H1 (cell line): ENCODE data around the gene LCAT. TPM values are rescaled to one million over a fixed set of nuclear protein-coding genes. Genes with fewer than 3 reads are reported as not detected.
A peak's percentile ranks its signal among the peaks of the same experiment; 100 is the strongest.

Experiments used
- CTCF ChIA-PET: fragments of 300-600 bp; sonication (Branson Sonifier 250); formaldehyde crosslinking; loops from one replicate; lab custom pipeline; 2021; ENCODE audit not compliant: partially characterized antibody; lab: Charles Lee
- POLR2A ChIA-PET: fragments of 300-600 bp; sonication (Branson Sonifier 250); formaldehyde crosslinking; loops from one replicate; lab custom pipeline; 2021; ENCODE audit warnings: inconsistent platforms; ENCODE audit not compliant: partially characterized antibody; lab: Charles Lee
- DNase-seq, 2 experiments: peaks; one replicate each; pipeline versions ENCODE4 v3.0.0 to v3.0.0-alpha.2; 2010 to 2022; ENCODE audit warnings: low spot score in 2 of 2, low read depth in 1 of 2, mixed read lengths in 1 of 2
- FAIRE-seq: peaks from 2 replicates; lab custom pipeline; 2011; peaks lifted over from hg19 to GRCh38; lab: Jason Lieb, UNC
- H2AFZ ChIP-seq: 2 replicates; pipeline ENCODE4 v1.8.1; 2012; ENCODE audit warnings: low read length, inconsistent platforms
- H2AK5ac ChIP-seq: 2 replicates; pipeline ENCODE4 v1.6.1; 2013; ENCODE audit warnings: low read depth, low read length
- H2BK120ac ChIP-seq: replicated peaks from 2 replicates; pipeline ENCODE3; 2013; ENCODE audit warnings: low read depth, low read length, inconsistent platforms
- H2BK12ac ChIP-seq: 2 replicates; pipeline ENCODE4 v1.6.1; 2013; ENCODE audit warnings: low read depth, low read length
- H2BK15ac ChIP-seq: 2 replicates; pipeline ENCODE4 v1.6.1; 2013; ENCODE audit warnings: low read length
- H2BK20ac ChIP-seq: 2 replicates; pipeline ENCODE4 v1.6.1; 2013; ENCODE audit warnings: low read length
- H2BK5ac ChIP-seq: 2 replicates; pipeline ENCODE4 v1.6.1; 2013; ENCODE audit warnings: low read depth, low read length
- H3K14ac ChIP-seq: 2 replicates; pipeline ENCODE4 v1.6.1; 2013; ENCODE audit warnings: inconsistent platforms; ENCODE audit not compliant: insufficient read length
- H3K18ac ChIP-seq: 2 replicates; pipeline ENCODE4 v1.6.1; 2013; ENCODE audit warnings: low read length; ENCODE audit errors: extremely low read depth
- H3K23ac ChIP-seq: 2 replicates; pipeline ENCODE4 v1.6.1; 2013; ENCODE audit warnings: inconsistent platforms; ENCODE audit not compliant: insufficient read length
- H3K23me2 ChIP-seq: 2 replicates; pipeline ENCODE4 v1.6.1; 2013; ENCODE audit warnings: low read depth, low read length
- H3K27ac ChIP-seq: 2 replicates; pipeline ENCODE4 v1.6.1; 2011; ENCODE audit warnings: low read depth, low read length, inconsistent platforms
- H3K27me3 ChIP-seq, 4 experiments: replicated peaks in 1 of 4; 1 replicate in 1 of 4; 2 replicates in 3 of 4; pipeline versions ENCODE4 v1.6.1 to v1.8.1; 2011 to 2013; ENCODE audit warnings: low read length in 3 of 4, mild to moderate bottlenecking in 3 of 4, inconsistent platforms in 2 of 4, mixed read lengths in 2 of 4, moderate library complexity in 1 of 4; ENCODE audit not compliant: control insufficient read depth in 3 of 4, insufficient read depth in 3 of 4; ENCODE audit errors: extremely low read depth in 1 of 4
- H3K36me3 ChIP-seq, 4 experiments: 2 replicates each; pipeline versions ENCODE4 v1.6.1 to v1.8.1; 2011 to 2013; ENCODE audit warnings: mild to moderate bottlenecking in 4 of 4, low read length in 3 of 4, moderate library complexity in 2 of 4, control low read depth in 1 of 4, inconsistent platforms in 1 of 4; ENCODE audit not compliant: insufficient read depth in 4 of 4, control insufficient read depth in 2 of 4
- H3K4ac ChIP-seq: replicated peaks from 2 replicates; pipeline ENCODE3; 2013; ENCODE audit warnings: low read length, low read depth, mixed read lengths, inconsistent platforms; ENCODE audit not compliant: insufficient read length
- H3K4me1 ChIP-seq, 4 experiments: replicated peaks in 1 of 4; 1 replicate in 1 of 4; 2 replicates in 3 of 4; pipeline versions ENCODE4 v1.6.1 to v1.8.1; 2011 to 2013; ENCODE audit warnings: low read length in 3 of 4, inconsistent platforms in 2 of 4, mixed read lengths in 1 of 4; ENCODE audit not compliant: insufficient read depth in 4 of 4, control insufficient read depth in 3 of 4
- H3K4me2 ChIP-seq, 2 experiments: 2 replicates each; pipeline versions ENCODE4 v1.6.1 to v1.8.1; 2011 to 2013; ENCODE audit warnings: low read depth in 2 of 2, low read length in 2 of 2, control low read depth in 1 of 2, inconsistent platforms in 1 of 2, mild to moderate bottlenecking in 1 of 2; ENCODE audit not compliant: insufficient read depth in 1 of 2
- H3K4me3 ChIP-seq, 4 experiments: fragments of 200-600, 300-600 bp in 1 of 4; sonication (generic), shearing (Covaris generic), sonication (Bioruptor Twin) in 1 of 4; 2 replicates each; pipeline versions ENCODE4 v1.5.1 to v1.8.1; 2011 to 2016; ENCODE audit warnings: low read length in 4 of 4, low read depth in 3 of 4, control low read depth in 2 of 4, inconsistent platforms in 2 of 4, mild to moderate bottlenecking in 2 of 4, mixed read lengths in 1 of 4, moderate library complexity in 1 of 4; ENCODE audit not compliant: insufficient read depth in 2 of 4; ENCODE audit errors: extremely low read depth in 1 of 4
- H3K56ac ChIP-seq: replicated peaks from 2 replicates; pipeline ENCODE3; 2013; ENCODE audit warnings: low read depth, mild to moderate bottlenecking, mixed read lengths, low read length, inconsistent platforms; ENCODE audit not compliant: insufficient read length
- H3K79me1 ChIP-seq: 2 replicates; pipeline ENCODE4 v1.6.1; 2013; ENCODE audit warnings: low read depth, low read length, control low read depth
- H3K79me2 ChIP-seq, 2 experiments: 2 replicates each; pipeline versions ENCODE4 v1.6.1 to v1.8.1; 2012 to 2013; ENCODE audit warnings: low read length in 2 of 2, mild to moderate bottlenecking in 2 of 2, inconsistent platforms in 1 of 2; ENCODE audit not compliant: insufficient read depth in 2 of 2, control insufficient read depth in 1 of 2
- H3K9ac ChIP-seq, 4 experiments: replicated peaks in 1 of 4; 1 replicate in 1 of 4; 2 replicates in 3 of 4; pipeline versions ENCODE4 v1.6.1 to v1.8.1; 2011 to 2013; ENCODE audit warnings: low read depth in 3 of 4, low read length in 3 of 4, control low read depth in 2 of 4, mild to moderate bottlenecking in 2 of 4, moderate library complexity in 2 of 4, inconsistent platforms in 1 of 4; ENCODE audit errors: extremely low read depth in 1 of 4
- H3K9me3 ChIP-seq, 2 experiments: 2 replicates each; pipeline versions ENCODE4 v1.6.1 to v1.8.1; 2012 to 2013; ENCODE audit warnings: mild to moderate bottlenecking in 2 of 2, moderate library complexity in 2 of 2, control low read depth in 1 of 2, inconsistent platforms in 1 of 2, low read depth in 1 of 2, low read length in 1 of 2, mixed read lengths in 1 of 2; ENCODE audit not compliant: insufficient read depth in 2 of 2
- H4K20me1 ChIP-seq, 2 experiments: replicated peaks in 1 of 2; 2 replicates each; pipeline versions ENCODE3 to v1.8.1; 2011 to 2013; ENCODE audit warnings: inconsistent platforms in 2 of 2, low read length in 2 of 2, mild to moderate bottlenecking in 1 of 2; ENCODE audit not compliant: insufficient read depth in 2 of 2, control insufficient read depth in 1 of 2
- H4K5ac ChIP-seq: 2 replicates; pipeline ENCODE4 v1.6.1; 2013; ENCODE audit warnings: low read length, low read depth, mixed read lengths, inconsistent platforms; ENCODE audit not compliant: insufficient read length
- H4K8ac ChIP-seq: 2 replicates; pipeline ENCODE4 v1.8.0; 2013; ENCODE audit warnings: mild to moderate bottlenecking, moderate library complexity, low read length, inconsistent platforms; ENCODE audit not compliant: insufficient read depth; ENCODE audit errors: extremely low read depth
- H4K91ac ChIP-seq: replicated peaks from 2 replicates; pipeline ENCODE3; 2013; ENCODE audit warnings: low read length, mixed read lengths, inconsistent platforms; ENCODE audit not compliant: insufficient read length
- BACH1 ChIP-seq: IDR thresholded peaks from 2 replicates; pipeline ENCODE4 v1.6.1; 2012; ENCODE audit warnings: low read length, improper control_type of control experiment
- CHD1 ChIP-seq: IDR thresholded peaks from 2 replicates; pipeline ENCODE4 v1.6.1; 2012; ENCODE audit warnings: low read depth, low read length, improper control_type of control experiment
- RFX5 ChIP-seq: IDR thresholded peaks from 2 replicates; pipeline ENCODE4 v1.6.1; 2011; ENCODE audit warnings: low read depth, low read length, improper control_type of control experiment, borderline replicate concordance
- SIN3A ChIP-seq, 2 experiments: IDR thresholded peaks in 1 of 2; conservative IDR thresholded peaks in 1 of 2; 2 replicates each; pipeline ENCODE4 v1.6.1; 2011 to 2012; ENCODE audit warnings: low read length in 2 of 2, improper control_type of control experiment in 1 of 2, low read depth in 1 of 2, mild to moderate bottlenecking in 1 of 2
- SIRT6 ChIP-seq: IDR thresholded peaks from one replicate; pipeline ENCODE4 v1.7.1; 2012; ENCODE audit warnings: low read length, inconsistent platforms
- SRF ChIP-seq: IDR thresholded peaks from 2 replicates; pipeline ENCODE4 v1.6.1; 2011; ENCODE audit warnings: mild to moderate bottlenecking, low read depth, low read length, moderate library complexity
- TBP ChIP-seq: IDR thresholded peaks from 2 replicates; pipeline ENCODE4 v1.6.1; 2011; ENCODE audit warnings: low read depth, low read length, improper control_type of control experiment
- WGBS, 2 experiments: shearing (Covaris generic) in 1 of 2; methylation state at CpG; one replicate each; pipeline versions ENCODE4 v1.1.6 to v1.1.7; 2013 to 2015; ENCODE audit warnings: low lambda C conversion rate in 2 of 2, mixed read lengths in 2 of 2, inconsistent platforms in 1 of 2, low coverage in 1 of 2, missing lambda C conversion rate in 1 of 2; ENCODE audit not compliant: insufficient replicate concordance in 2 of 2, insufficient coverage in 1 of 2, insufficient read length in 1 of 2; ENCODE audit errors: extremely low coverage in 1 of 2, missing lambda C conversion rate in 1 of 2; 5-methylcytosine and 5-hydroxymethylcytosine counted together
- polyA plus RNA-seq, 7 experiments: library from polyadenylated mRNA; depleted of rRNA in 3 of 7; stranded (reverse) in 5 of 7; unstranded in 2 of 7; fragments of >200 nt in 5 of 7; fragments of 200-250 nt in 2 of 7; gene quantifications; 1 replicate in 5 of 7; 2 replicates in 1 of 7; 4 replicates in 1 of 7; pipeline versions ENCODE4 v1.2.1 to v1.2.3, GENCODE V29; 2011 to 2013; ENCODE audit warnings: missing spikeins in 2 of 7, mixed read lengths in 2 of 7
- total RNA-seq: library from RNA; stranded (reverse); fragmentation: NEBNext Ultra II Directional; extraction: Animal tissue kit (Norgen Biotek cat#: 25700); gene quantifications from 2 replicates; pipeline ENCODE4 v1.2.1, GENCODE V29; 2021
- TF ChIP-seq, protein P1 (sequence below), 3 experiments: IDR thresholded peaks; 1 replicate in 2 of 3; 2 replicates in 1 of 3; pipeline versions ENCODE4 v1.5.1 to v1.6.1; 2011; ENCODE audit warnings: low read length in 3 of 3, mild to moderate bottlenecking in 3 of 3, inconsistent platforms in 2 of 3, low read depth in 1 of 3, moderate library complexity in 1 of 3; ENCODE audit not compliant: insufficient read depth in 1 of 3; ENCODE audit errors: control extremely low read depth in 1 of 3

LCAT gene
- total and polyA plus RNA-seq, 2 of the 8 experiments (the other 6 are each of a cell fraction or from before 2014, with no cell fraction given): 9.4 to 19.6 TPM

DNA sequence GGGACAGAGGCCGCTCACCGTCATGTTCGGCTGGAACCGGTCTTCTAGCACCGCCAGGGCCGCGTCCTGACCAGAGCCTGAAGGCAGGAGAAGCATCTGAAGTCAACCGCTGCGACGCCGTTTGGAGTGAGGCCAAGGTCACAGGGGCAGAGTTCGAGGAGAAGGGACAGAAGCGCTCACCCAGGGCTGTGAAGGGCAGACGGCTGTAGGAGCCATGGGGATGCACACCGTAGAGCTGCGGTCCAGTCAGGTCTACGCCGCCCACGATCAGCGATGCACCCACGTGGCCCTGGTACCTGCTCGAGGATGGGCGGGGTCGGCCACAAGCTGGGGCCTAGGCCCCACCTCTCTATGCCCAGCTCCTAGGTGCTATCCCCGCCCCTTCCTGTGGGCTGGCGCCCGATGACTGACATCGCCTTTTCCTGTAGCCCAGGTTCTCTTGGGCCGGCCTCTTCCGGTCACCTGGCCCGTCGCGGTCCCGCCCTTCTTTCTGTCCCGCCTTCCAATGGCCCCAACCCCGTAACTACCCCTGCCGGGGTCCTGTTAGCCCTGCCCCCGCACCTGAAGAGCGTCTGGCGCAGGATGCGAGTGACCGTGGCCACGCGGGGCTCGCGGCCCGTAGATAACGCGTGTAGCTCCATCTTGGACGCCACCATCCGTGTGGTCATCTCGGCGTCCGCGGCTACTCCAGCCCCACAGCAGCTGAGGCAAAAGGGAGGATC is 8.4 kb downstream of the LCAT start:
- POLR2A ChIA-PET: interaction anchor here (0.6 to 4.2 kb wide), 37 partner anchors 9 to 301 kb away, joined by 3 to 47 read pairs (median 4); partner anchors contain the start of genes CENPT, DDX28, DPEP2 and DUS2
- peak overlapping the region; percentile 74; the same call in 1 of the 2 replicates for H3K27ac ChIP-seq
- FAIRE-seq: peak; percentile 68
- TF ChIP-seq, protein P1, sequence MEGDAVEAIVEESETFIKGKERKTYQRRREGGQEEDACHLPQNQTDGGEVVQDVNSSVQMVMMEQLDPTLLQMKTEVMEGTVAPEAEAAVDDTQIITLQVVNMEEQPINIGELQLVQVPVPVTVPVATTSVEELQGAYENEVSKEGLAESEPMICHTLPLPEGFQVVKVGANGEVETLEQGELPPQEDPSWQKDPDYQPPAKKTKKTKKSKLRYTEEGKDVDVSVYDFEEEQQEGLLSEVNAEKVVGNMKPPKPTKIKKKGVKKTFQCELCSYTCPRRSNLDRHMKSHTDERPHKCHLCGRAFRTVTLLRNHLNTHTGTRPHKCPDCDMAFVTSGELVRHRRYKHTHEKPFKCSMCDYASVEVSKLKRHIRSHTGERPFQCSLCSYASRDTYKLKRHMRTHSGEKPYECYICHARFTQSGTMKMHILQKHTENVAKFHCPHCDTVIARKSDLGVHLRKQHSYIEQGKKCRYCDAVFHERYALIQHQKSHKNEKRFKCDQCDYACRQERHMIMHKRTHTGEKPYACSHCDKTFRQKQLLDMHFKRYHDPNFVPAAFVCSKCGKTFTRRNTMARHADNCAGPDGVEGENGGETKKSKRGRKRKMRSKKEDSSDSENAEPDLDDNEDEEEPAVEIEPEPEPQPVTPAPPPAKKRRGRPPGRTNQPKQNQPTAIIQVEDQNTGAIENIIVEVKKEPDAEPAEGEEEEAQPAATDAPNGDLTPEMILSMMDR (IDR thresholded peaks at IDR 0.05; ENCODE audit: control extremely low read depth in 1 of 3, insufficient read depth in 1 of 3, low read depth in 1 of 3, low read length in 3 of 3): no peak
- TF ChIP-seq SRF (no peak), BACH1 (peak; percentile 54; the same call in 1 of the 2 replicates), CHD1 (no peak), TBP (0 out of 2 replicates have a peak, but pooled peaks have one; percentile 21), SIN3A (conservative IDR thresholded peaks at IDR 0.05 in 1 of 2, IDR thresholded peaks at IDR 0.05 in 1 of 2; ENCODE audit: low read depth in 1 of 2, low read length in 2 of 2) (no peak; a peak in 2 of 4 replicates), RFX5 (no peak), SIRT6 (no peak)

More for the DNA sequence above, 8.4 kb downstream of the LCAT start:
- CTCF ChIA-PET: interaction anchor here (0.7 to 27.1 kb wide), 24 partner anchors 10 to 414 kb away, joined by 3 to 623 read pairs (median 4); partner anchors contain the start of genes C16orf86, EDC4, ENKD1 and NRN1L
- no peaks in the 10 kb centered on the region for H3K36me3 ChIP-seq
- no peak overlapping the region; the same call in 1 of the 2 replicates for H2BK15ac ChIP-seq
- peaks cover 0 to 15% of the 10 kb centered on the region in 2 experiments for H4K20me1 ChIP-seq
- H2BK20ac ChIP-seq: no peak overlapping the region
- H3K56ac ChIP-seq: peak overlapping the region; percentile 93
- peak overlapping the region; percentile 81 for H4K8ac ChIP-seq
- no peak overlapping the region for H3K14ac ChIP-seq
- peak overlapping the region; percentile 97 for H3K18ac ChIP-seq
- H2BK120ac ChIP-seq: no peak overlapping the region
- peaks cover 18% of the 10 kb centered on the region for H3K23me2 ChIP-seq
- peak overlapping the region; percentile 37; the same call in 1 of the 2 replicates for H2AFZ ChIP-seq
- peak overlapping the region; percentile 97 for H4K5ac ChIP-seq
- H3K79me1 ChIP-seq: peaks cover 4% of the 10 kb centered on the region; the same call in 1 of the 2 replicates
- 0 out of 4 replicates have a peak, but pooled peaks cover 0 to 3% of the 10 kb centered on the region in 2 experiments for H3K79me2 ChIP-seq
- H3K4me3 ChIP-seq: peak overlapping the region; percentile 69 to 98 (median 92)
- peak overlapping the region; percentile 59 to 89 (median 74) for H3K9ac ChIP-seq
- peak overlapping the region; percentile 98 for H4K91ac ChIP-seq
- H2AK5ac ChIP-seq: no peak overlapping the region; the same call in 1 of the 2 replicates
- H3K9me3 ChIP-seq: no peaks in the 10 kb centered on the region
- H2BK12ac ChIP-seq: peak overlapping the region; percentile 90; the same call in 1 of the 2 replicates
- H3K4ac ChIP-seq: peak overlapping the region; percentile 99
- H3K27me3 ChIP-seq: no peaks in the 10 kb centered on the region
- H3K4me1 ChIP-seq: peaks cover 0 to 15% (median 8%) of the 10 kb centered on the region in 4 experiments; a peak in 5 of 7 replicates
- DNase-seq: peak; percentile 90 to 93
- peak overlapping the region; percentile 96 for H3K4me2 ChIP-seq
- WGBS, 2 experiments: 2% methylated on average over 45 of the region's 55 CpGs; no CpG with 5 or more reads in 1 of the 2 experiments
- H3K23ac ChIP-seq: no peak overlapping the region
- H2BK5ac ChIP-seq: peak overlapping the region; percentile 93
